Measurements from ENCODE around the gene GYPE. TPM values are rescaled to one million over a fixed set of nuclear protein-coding genes. Genes with fewer than 3 reads are reported as not detected.
A peak's percentile ranks its signal among the peaks of the same experiment; 100 is the strongest.
"Not testable (repeated sequence)": the region's sequence is repeated elsewhere in the genome, so short reads cannot be mapped to it uniquely, and the experiment has no call there.

The GYPE gene
- total and polyA plus RNA-seq, 2 experiments from 2014 or later = 2.5 to 4.0 TPM

DNA sequence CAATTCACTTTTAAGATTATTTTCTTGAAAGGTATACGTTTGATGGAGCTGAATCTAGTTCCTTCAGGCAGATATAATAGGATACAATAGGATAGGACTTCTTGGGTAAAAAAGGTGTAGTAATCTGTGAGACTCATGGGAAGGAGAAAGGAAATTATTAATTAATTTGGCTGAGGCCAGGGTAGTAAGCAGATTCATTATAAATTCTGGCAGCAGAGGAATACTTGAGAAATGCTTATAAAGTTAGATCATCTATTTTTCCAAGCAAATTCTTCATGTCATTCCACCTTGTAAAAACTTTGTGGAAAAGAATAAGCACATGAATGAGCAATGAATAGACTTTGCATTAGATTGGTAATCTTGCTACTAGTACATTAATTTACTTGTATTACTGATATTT, 46.9 kb downstream of the GYPE start:
- H3K9me3 ChIP-seq (ENCODE audit: low read depth) = no peaks in the 10 kb centered on the region
- no peak overlapping the region for H3K4me2 ChIP-seq (ENCODE audit: unreplicated experiment)
- in situ Hi-C loops (cut with MboI) = no loop called here
- no peaks in the 10 kb centered on the region for H3K79me2 ChIP-seq (ENCODE audit: insufficient read depth)
- no peak overlapping the region for H3K27ac ChIP-seq
- no peak overlapping the region for H2AFZ ChIP-seq
- DNase-seq = peak; percentile 7
- H3K36me3 ChIP-seq (ENCODE audit: low read depth) = no peaks in the 10 kb centered on the region
- H3K9ac ChIP-seq = no peak overlapping the region
- TF ChIP-seq EZH2phosphoT487 (IDR thresholded peaks at IDR 0.05; ENCODE audit: insufficient read depth, low read depth) = no peak
- WGBS, 2 experiments (ENCODE audit: low coverage in 1 of 2, low lambda C conversion rate in 2 of 2, missing lambda C conversion rate in 2 of 2) = 88 to 90% methylated on average over 1 of the region's 1 CpG
- H4K20me1 ChIP-seq (ENCODE audit: insufficient read depth) = no peaks in the 10 kb centered on the region
- no peak overlapping the region for H3K4me3 ChIP-seq
- no peaks in the 10 kb centered on the region; the same call in 1 of the 2 replicates for H3K4me1 ChIP-seq (ENCODE audit: insufficient read depth)
- H3F3A ChIP-seq (ENCODE audit: insufficient read depth) = no peaks in the 10 kb centered on the region
- H3K27me3 ChIP-seq (replicated peaks; ENCODE audit: insufficient read depth) = no peaks in the 10 kb centered on the region
- H3K9me2 ChIP-seq (ENCODE audit: insufficient read depth) = no peaks in the 10 kb centered on the region

DNA sequence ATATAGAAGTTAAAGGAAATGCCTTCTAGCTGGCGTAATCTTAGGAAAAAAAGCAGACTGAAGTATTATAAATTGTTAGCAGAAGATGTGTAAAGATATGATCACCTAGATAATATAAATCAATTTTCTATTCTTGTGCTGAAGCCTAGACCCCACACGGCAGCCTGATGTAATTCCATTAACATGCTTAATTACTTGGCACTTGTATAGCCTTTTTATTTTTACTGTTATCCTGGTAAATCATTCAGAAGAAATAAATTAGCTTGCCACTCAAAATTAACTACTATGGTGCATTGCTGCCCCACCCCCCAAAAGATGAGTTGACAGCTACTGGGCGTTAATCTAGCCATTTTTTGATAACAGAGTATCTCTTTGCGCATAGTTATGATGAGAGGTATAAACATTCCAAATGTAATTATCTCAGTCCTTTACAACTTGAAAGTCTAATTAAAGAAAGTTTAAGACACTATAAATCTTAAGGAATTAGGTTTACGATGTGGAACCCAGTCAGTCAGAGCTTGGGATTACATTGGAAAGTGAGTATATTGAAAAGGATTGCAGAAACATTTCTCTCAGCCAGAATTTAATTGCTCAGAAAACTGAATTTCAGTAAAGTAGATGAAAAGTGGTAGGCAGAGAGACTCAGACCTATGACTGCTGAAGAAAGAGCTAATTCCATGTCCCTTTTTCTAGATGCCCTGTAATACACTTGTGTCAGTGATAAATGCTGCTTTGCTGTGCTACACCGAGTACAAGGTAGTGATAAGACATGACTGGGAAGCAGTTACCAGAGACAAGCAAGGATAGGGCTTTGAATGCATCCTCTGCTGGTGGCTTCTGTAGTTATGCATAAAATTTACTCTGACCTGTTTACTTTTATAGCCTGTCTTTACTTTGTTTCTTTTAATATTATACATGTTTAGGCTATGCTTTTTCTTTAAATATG, 47.7 kb downstream of the GYPE start:
- H3K79me2 ChIP-seq (ENCODE audit: insufficient read depth); H4K20me1 ChIP-seq (ENCODE audit: insufficient read depth); H3K9ac ChIP-seq; DNase-seq; H3K9me2 ChIP-seq (ENCODE audit: insufficient read depth); H3K9me3 ChIP-seq (ENCODE audit: low read depth); in situ Hi-C loops (cut with MboI); H3K4me3 ChIP-seq; H3F3A ChIP-seq (ENCODE audit: insufficient read depth); H3K27me3 ChIP-seq (replicated peaks; ENCODE audit: insufficient read depth); H3K36me3 ChIP-seq (ENCODE audit: low read depth); H3K27ac ChIP-seq; H3K4me1 ChIP-seq (ENCODE audit: insufficient read depth); H2AFZ ChIP-seq; H3K4me2 ChIP-seq (ENCODE audit: unreplicated experiment): not testable (repeated sequence)
- WGBS, 2 experiments (ENCODE audit: low coverage in 1 of 2, low lambda C conversion rate in 2 of 2, missing lambda C conversion rate in 2 of 2) = 95% methylated on average over 6 of the region's 6 CpGs

DNA sequence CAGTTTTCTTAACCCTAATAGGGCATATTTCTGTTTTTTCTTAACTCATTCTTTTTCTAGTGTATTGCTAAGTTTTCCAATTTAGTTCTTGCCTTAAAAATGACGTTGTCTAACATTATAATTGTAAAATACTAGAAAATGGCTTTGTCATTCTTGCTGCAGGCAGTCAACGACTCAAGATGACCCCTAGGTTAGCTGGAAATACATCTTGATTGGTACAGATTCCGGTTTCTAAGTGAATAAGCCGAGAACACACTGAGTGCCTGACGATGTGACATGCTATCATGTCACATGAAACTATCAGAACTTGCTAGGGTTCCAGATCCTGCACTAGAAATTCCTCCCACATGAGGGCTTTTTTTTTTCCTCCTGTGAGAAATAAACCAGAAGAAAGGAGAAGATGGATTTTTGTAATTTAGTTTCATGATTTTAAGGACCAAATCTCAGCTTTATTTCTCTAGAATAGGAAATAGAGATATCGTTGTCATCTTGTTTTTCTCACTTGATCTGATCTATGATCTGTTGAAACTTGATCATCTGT, 49.3 kb downstream of the GYPE start:
- H3K4me2 ChIP-seq (ENCODE audit: unreplicated experiment); in situ Hi-C loops (cut with MboI); H3K79me2 ChIP-seq (ENCODE audit: insufficient read depth); H3K9me2 ChIP-seq (ENCODE audit: insufficient read depth); H3K4me3 ChIP-seq; H4K20me1 ChIP-seq (ENCODE audit: insufficient read depth); H3K9ac ChIP-seq; H3F3A ChIP-seq (ENCODE audit: insufficient read depth); H3K27ac ChIP-seq; H3K4me1 ChIP-seq (ENCODE audit: insufficient read depth); H3K27me3 ChIP-seq (replicated peaks; ENCODE audit: insufficient read depth); H3K9me3 ChIP-seq (ENCODE audit: low read depth); H3K36me3 ChIP-seq (ENCODE audit: low read depth): not testable (repeated sequence)
- 17 to 21% methylated on average over 6 of the region's 6 CpGs for WGBS, 2 experiments (ENCODE audit: low coverage in 1 of 2, low lambda C conversion rate in 2 of 2, missing lambda C conversion rate in 2 of 2)
- peak; percentile 2 for DNase-seq
- H2AFZ ChIP-seq = peak overlapping the region; percentile 51; the same call in 1 of the 2 replicates

DNA sequence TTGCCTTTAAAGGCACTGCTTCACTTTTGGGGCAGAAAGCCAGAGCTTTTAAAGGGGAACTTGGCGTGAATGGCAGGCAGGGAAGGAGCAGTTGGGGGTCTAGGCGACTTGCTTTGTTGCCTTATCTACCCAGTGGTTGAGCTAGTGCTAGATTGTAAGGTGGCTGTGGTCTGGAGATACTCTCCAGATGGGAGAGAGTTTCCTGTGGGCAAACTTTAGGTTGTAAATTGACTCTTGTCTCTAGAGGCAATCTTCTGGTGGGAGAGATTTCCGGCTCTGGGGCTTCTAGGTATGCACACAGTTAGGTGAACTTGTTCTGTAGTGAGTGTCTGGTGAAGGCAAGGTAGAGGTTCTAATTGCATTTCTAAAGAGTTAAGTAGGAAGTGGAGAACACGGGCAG, 50.7 kb downstream of the GYPE start:
- H3K9me2 ChIP-seq (ENCODE audit: insufficient read depth); H3K27me3 ChIP-seq (replicated peaks; ENCODE audit: insufficient read depth); H3K4me2 ChIP-seq (ENCODE audit: unreplicated experiment); H3K9ac ChIP-seq; H3K4me3 ChIP-seq; H2AFZ ChIP-seq; H3F3A ChIP-seq (ENCODE audit: insufficient read depth); H3K36me3 ChIP-seq (ENCODE audit: low read depth); in situ Hi-C loops (cut with MboI); H3K9me3 ChIP-seq (ENCODE audit: low read depth); H4K20me1 ChIP-seq (ENCODE audit: insufficient read depth); H3K79me2 ChIP-seq (ENCODE audit: insufficient read depth); H3K27ac ChIP-seq; DNase-seq; H3K4me1 ChIP-seq (ENCODE audit: insufficient read depth): not testable (repeated sequence)
- 52 to 56% methylated on average over 4 of the region's 4 CpGs for WGBS, 2 experiments (ENCODE audit: low coverage in 1 of 2, low lambda C conversion rate in 2 of 2, missing lambda C conversion rate in 2 of 2)

DNA sequence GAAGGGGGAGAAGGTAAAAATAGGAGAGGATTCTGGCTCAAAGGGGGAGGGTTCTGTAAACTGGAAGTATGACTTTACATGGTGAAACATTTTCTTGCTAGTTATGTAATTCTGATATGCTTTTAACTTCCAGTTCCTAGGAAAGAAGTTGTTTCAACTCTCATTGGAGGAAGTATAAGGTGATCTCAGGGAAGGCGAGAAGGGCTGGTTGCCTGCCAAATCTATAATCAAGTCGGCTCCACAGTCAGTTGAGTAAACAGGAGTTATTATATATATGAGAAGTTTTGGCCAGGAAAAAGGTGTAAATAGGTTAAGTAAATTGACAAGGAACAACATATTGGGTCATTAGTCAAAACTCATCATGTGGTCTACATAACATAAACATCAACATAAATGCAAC, 56.1 kb downstream of the GYPE start:
- H3K36me3 ChIP-seq (ENCODE audit: low read depth); H3K9me2 ChIP-seq (ENCODE audit: insufficient read depth); H3K9me3 ChIP-seq (ENCODE audit: low read depth); H4K20me1 ChIP-seq (ENCODE audit: insufficient read depth); H3F3A ChIP-seq (ENCODE audit: insufficient read depth); H3K27me3 ChIP-seq (replicated peaks; ENCODE audit: insufficient read depth); H3K9ac ChIP-seq; in situ Hi-C loops (cut with MboI); H3K4me2 ChIP-seq (ENCODE audit: unreplicated experiment); DNase-seq; H3K79me2 ChIP-seq (ENCODE audit: insufficient read depth); H3K4me3 ChIP-seq; H3K4me1 ChIP-seq (ENCODE audit: insufficient read depth); H2AFZ ChIP-seq; H3K27ac ChIP-seq: not testable (repeated sequence)
- 71 to 83% methylated on average over 2 of the region's 2 CpGs for WGBS, 2 experiments (ENCODE audit: low coverage in 1 of 2, low lambda C conversion rate in 2 of 2, missing lambda C conversion rate in 2 of 2)

DNA sequence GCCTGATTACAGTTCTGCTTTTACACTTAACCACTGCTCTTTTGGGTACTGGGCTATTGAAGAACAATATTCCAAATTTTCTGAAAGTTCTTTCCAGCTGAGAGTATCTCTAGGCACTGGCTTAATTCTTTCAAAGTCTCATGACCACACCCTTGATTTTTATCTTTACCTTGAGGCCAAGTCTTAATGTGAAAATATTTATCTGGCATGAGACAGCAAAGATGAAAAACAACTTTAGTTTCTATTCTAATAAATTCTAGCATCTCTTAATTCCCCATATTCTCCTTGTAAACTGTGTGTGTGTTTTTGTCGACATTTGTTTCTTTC, 61.9 kb downstream of the GYPE start:
- H3K9me3 ChIP-seq (ENCODE audit: low read depth); H2AFZ ChIP-seq; H3K9me2 ChIP-seq (ENCODE audit: insufficient read depth); DNase-seq; H3K27me3 ChIP-seq (replicated peaks; ENCODE audit: insufficient read depth); H3K79me2 ChIP-seq (ENCODE audit: insufficient read depth); H3K4me3 ChIP-seq; H3K9ac ChIP-seq; H4K20me1 ChIP-seq (ENCODE audit: insufficient read depth); H3K36me3 ChIP-seq (ENCODE audit: low read depth); in situ Hi-C loops (cut with MboI); H3K4me2 ChIP-seq (ENCODE audit: unreplicated experiment); H3F3A ChIP-seq (ENCODE audit: insufficient read depth); H3K4me1 ChIP-seq (ENCODE audit: insufficient read depth); H3K27ac ChIP-seq: not testable (repeated sequence)
- WGBS, 2 experiments (ENCODE audit: low coverage in 1 of 2, low lambda C conversion rate in 2 of 2, missing lambda C conversion rate in 2 of 2) = 84 to 90% methylated on average over 1 of the region's 1 CpG

DNA sequence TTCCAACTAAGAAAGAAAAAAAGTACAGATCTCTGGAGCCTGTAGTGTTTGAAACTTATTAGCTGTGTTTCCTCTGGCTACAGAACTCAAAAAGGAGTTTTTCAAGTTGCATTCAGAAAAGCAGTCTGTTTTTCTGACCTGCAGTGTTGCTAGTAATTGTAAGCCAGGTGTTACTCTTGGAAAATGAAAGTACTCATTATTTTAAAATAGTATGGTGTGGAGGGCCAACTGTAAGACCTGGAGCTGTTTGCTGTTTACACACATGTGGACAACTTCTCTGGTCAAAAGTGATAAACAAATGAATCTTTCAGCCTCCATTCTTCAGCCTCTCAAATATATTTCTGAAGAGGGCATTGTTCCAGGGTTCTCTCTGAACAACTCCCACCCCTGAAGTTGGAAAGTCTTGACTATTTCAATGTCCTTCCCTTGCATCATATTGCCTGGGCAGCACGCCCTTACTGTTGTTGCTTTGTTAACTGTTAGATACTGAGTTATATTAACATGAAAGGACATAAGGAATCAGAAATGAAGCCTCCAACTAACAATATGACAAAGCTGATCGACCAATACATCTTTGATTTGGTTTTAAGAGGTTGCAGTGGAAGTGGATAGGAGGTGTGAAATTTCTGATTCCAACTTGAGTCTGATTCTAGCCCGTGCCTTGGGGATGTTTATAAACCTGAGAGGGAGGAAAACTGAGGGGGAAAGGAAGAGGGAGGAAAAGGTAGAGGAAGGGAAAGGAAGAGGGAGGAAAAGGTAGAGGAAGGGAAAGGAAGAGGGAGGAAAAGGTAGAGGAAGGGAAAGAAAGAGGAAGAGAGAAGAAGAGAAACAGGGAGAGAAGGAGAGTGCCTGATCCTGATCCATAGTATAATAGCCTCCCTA, 62.5 kb downstream of the GYPE start:
- H3K27me3 ChIP-seq (replicated peaks; ENCODE audit: insufficient read depth); H3K9me2 ChIP-seq (ENCODE audit: insufficient read depth); H3F3A ChIP-seq (ENCODE audit: insufficient read depth); H3K9me3 ChIP-seq (ENCODE audit: low read depth); H3K4me3 ChIP-seq; H3K4me2 ChIP-seq (ENCODE audit: unreplicated experiment); H3K36me3 ChIP-seq (ENCODE audit: low read depth); H2AFZ ChIP-seq; H4K20me1 ChIP-seq (ENCODE audit: insufficient read depth); H3K79me2 ChIP-seq (ENCODE audit: insufficient read depth); in situ Hi-C loops (cut with MboI); H3K27ac ChIP-seq; H3K9ac ChIP-seq; H3K4me1 ChIP-seq (ENCODE audit: insufficient read depth): not testable (repeated sequence)
- DNase-seq = peak; percentile 39
- 30 to 32% methylated on average over 3 of the region's 3 CpGs for WGBS, 2 experiments (ENCODE audit: low coverage in 1 of 2, low lambda C conversion rate in 2 of 2, missing lambda C conversion rate in 2 of 2)
